NCI-H1417 (cell line): Measurements from ENCODE around the gene LYG2.
"Not testable (repeated sequence)": the region's sequence is repeated elsewhere in the genome, so short reads cannot be mapped to it uniquely, and the experiment has no call there.

Experiments
- DNase-seq, 3 experiments: peaks; one replicate each; lab custom pipeline; 2025; lab: John Stamatoyannopoulos, UW

Gene LYG2

DNA sequence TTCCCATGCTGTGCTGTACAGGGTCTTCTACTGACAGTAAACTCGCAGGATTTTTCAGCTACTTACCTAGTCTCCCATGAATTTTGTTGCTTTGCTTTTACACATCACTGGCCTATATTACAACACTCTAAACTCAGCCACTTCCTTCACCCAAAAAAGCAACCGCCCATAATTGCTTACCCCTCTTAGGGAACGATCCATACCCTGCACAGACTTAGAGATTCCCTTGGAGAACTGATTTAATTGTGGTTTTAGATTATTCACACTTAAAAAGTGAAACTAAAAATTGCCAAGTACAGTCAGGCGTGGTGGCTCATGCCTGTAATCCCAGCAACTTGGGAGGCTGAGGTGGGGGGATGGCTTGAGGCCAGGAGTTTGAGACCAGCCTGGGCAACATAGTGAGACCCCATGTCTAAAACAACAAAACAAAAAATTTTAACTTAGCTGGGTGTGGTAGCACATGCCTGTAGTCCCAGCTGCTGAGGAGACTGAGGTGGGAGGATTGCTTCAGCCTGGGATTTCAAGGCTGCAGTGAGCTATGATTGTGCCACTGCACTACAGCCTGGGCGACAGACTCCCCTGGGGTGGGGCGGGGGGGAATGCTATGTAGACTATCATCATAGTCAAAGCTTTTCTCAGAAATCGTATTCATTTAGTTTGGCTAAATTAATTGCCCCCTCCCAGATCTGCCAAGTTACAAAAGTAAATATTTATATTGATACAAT is 55.2 kb downstream of the LYG2 start:
- DNase-seq = no peak

DNA sequence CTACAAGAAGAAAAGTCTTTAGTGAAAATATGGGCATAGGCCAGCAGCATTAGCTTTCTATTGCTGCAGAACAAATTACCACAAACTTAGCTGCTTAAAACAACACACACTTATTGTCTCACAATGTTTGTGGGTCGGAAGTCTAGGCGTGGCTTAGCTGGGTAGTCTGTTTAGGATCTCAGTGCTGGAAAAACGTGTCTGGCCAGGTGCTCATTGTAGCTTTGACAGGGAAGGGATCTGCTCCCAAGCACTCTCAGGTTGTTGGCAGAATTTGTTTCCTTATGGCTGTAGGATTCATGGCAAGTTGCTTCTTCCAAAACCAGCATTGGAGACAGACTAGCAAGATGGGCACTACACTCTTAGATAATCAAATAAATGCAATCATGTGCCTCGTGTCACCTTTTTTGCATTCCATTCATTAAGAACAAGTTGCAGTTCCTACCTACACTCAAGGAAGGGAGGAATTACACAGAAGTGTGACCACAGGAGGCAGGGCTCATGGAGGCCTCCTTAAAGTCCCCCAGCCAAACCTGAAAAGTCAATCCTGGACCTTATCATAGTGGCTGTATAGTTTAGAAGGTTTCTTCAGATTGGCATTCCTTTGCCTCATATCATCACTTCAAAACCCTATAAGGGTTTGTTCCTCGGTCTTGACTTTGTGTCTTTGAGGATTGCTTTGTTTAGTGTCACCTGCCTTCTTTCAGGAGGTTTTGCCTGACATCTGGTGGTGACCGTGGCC is 57.2 kb downstream of the LYG2 start:
- DNase-seq = no peak

DNA sequence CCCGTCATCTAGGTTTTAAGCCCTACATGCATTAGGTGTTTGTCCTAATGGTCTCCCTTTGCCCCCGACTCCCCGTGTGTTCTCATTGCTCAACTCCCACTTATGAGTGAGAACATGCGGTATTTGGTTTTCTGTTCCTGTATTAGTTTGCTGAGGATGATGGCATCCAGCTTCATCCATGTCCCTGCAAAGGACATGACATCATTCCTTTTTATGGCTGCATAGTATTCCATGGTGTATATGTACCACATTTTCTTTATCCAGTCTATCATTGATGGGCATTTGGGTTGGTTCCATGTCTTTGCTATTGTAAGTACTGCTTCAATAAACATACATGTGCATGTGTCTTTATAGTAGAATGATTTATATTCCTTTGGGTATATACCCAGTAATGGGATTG is 63.1 kb downstream of the LYG2 start:
- DNase-seq = not testable (repeated sequence)
